Measurements from ENCODE around the gene ATP1B4. TPM values are rescaled to one million over a fixed set of nuclear protein-coding genes. Genes with fewer than 3 reads are reported as not detected.

Gene ATP1B4
- total RNA-seq, 1 experiment from 2014 or later = not detected

GRCh38 chrX:120372667-120373370, 10.9 kb downstream of the ATP1B4 start:
- no peak for DNase-seq (ENCODE audit: low spot score)

DNA sequence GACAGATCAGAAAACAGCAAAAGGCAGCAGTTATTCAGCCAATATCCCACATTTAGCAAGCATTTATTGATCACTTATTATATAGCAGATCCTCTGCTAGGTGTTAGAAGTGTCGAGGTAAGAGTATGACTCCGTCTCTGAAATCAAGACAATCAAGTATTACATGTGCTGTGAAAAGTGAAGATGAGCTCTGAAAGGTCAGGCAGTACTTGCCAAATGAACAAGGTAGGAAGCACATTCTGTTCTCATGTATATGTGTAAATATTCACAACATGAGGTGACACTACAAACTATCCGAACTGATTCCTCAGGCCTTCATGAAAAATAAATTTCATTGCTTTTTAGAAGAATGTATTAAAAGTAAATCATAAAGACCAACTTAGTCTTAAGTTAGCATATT, 15.3 kb downstream of the ATP1B4 start:
- no peak for DNase-seq (ENCODE audit: low spot score)

DNA sequence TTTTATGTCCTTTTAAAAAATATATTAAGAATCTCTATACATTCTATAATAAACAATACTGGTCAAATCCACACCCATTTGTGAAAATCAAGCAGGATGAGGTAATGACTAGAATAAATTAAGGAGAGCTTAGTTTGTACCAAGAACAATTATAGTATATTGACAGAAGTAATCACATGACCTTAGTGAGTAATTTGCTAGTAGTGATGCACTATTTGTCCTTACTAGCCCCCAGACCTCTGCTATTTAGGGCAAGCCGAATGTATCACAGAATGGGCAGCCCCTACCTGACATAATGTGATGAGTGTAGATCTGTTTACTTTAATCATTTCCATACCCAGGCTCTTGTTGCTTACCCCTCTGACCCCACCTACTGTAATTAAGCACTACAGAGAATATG, 15.8 kb downstream of the ATP1B4 start:
- DNase-seq (ENCODE audit: low spot score) = no peak

DNA sequence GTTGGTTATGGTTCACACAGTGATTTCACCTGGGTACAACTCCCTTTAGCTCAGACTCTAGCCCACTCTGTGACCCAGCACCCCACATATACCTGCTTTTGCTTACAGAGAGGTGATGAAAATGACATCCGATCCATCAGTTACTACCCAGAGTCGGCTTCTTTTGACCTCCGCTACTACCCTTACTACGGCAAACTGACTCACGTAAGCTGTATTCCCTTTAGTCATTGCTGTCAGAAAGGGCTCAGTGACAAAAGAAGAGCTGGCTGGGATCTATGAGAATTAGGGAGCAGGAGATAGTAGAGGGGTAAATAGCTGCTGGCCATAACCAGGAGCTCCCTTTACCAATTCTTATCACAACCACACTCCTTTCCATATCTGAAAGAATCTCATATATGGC, 16.7 kb downstream of the ATP1B4 start:
- DNase-seq (ENCODE audit: low spot score) = no peak

DNA sequence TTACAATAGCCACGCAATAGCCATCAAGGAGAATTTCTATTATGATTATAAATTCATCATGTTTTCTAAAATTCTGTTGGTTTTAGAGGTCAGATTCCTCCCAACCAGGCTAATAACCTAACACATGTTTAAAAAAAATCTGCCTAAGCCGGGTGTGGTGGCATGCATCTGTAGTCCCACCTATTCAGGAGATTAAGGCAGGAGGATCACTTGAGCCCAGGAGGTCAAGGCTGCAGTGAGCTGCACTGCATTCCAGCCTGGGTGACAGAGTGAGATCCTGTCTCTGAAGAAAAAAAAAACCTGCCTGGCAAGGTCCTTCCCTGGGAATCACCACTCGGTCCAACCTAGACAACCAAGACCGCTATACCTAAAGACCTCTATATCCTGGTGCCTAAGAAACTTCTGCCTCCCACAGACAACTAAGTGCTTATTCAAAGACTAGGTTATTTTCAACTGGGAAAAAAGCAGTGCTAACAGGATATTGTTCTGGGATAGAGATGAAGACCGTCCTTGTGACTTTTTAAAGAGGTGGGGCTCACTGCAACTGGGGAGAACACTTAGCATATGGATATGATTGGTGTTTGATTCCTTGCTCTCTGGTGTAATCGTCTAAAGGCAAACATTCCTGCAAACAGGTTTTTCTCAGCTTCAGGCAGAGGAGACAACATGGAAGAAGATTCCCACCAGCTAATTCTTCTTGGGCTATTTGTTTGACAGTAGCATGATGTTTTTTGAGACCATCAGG, 18.2 kb downstream of the ATP1B4 start:
- DNase-seq (ENCODE audit: low spot score) = no peak

GRCh38 chrX:120380699-120381098, 18.8 kb downstream of the ATP1B4 start:
- DNase-seq (ENCODE audit: low spot score) = peak; percentile 48

DNA sequence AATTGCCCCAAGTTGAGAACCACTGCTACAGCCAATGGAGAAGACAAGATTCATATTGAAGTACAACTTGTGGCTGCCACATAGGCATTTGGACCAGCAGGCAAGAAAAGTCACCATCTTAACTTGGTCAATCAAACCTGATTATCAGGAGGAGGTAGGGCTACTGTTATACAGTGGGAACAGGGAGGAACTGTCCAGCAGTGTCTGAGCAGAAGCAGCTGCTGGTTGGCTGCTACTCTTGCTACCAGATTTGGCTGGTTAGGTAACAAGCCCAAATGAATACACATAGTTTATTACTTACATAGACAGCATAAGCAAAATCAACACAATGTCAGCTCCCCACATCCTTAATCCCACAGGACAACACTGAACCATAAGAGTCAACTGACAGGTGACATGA, 39.4 kb downstream of the ATP1B4 start:
- DNase-seq (ENCODE audit: low spot score) = no peak

DNA sequence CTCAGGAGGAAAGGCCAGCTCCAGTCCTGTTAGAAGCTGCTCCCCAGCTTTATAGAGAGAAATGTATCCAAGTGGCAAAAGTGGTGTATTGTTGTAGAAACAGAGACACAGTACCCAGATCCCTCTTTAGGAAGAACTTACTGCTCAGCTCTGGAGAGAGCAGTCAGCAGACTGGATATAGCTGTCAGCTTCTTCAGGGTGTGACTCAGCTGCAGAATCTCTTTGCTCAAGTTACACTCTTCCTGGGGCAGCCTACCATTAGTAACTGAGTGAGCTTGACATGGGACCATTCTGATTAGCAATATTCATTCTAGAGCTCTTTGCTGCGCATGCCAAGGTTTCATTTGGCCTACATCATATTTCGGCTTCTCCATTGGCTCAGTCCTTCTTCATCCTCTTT, 40.5 kb downstream of the ATP1B4 start:
- DNase-seq (ENCODE audit: low spot score) = no peak

DNA sequence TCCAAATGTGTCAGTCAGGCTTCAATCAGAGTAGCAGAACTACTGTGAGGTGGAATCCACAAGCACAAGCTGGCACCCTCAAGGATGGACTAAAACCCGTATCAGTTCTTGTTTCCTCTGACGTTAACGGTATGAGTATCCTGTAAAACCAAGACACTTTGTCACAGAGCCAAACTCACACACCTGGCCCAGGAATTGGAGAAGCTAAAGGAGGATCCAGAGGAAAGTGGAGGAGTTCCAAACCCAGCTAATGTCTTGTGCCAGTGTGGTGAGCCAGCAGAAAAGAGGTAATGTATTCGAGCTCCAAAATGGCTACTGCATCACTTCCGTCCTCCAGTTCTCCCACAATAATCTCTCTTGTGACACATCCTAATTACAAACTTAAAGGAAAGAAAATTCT, 44.7 kb downstream of the ATP1B4 start:
- DNase-seq (ENCODE audit: low spot score) = no peak

- no peak for DNase-seq (ENCODE audit: low spot score)
Observed at GRCh38 chrX:120408168-120408567, 46.3 kb downstream of the ATP1B4 start.

GRCh38 chrX:120419463-120419862, 57.6 kb downstream of the ATP1B4 start:
- no peak for DNase-seq (ENCODE audit: low spot score)

DNA sequence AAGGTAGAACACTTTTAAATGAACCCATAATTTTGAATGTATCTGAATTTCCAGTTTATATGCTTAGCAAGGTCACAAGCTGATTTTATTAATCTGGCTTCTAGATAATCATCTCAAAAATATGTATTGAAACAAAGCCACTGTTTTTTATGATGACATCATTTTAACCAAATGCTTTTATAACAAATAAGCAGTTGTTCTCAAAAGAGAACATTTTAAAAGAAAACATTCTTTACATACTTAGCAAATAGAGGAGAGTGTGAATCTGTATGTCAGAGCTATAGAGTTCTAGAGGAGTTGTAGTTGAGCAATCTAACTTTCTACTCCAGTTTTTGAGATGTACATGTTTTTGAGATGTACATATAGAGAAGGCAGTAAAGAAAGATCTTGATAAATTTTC, 64.7 kb downstream of the ATP1B4 start:
- no peak for DNase-seq (ENCODE audit: low spot score)

DNA sequence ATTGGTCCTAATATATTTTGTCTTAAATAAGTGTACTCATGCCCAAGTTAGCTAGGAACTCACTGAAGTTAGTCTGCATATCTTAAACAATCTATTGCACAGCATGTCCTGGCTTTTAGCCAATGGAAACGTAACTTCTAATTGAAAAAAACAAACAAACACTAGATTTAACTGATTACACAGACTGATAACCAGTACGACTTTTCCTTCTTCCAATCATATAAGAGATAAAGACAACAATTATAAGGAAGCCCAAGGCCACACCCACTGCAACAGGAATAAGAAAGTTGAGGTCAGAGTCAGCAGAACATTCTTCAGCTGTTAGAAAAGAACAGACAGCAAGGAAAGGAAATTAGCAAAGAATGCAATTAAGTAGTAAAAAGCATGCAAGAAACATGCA, 66.4 kb downstream of the ATP1B4 start:
- no peak for DNase-seq (ENCODE audit: low spot score)

- DNase-seq (ENCODE audit: low spot score) = no peak
Observed at GRCh38 chrX:120429776-120430540, 68.1 kb downstream of the ATP1B4 start.

Other genes with a start within 250 kb of the ATP1B4 start
- gene RHOXF1, start 246.2 kb upstream of the ATP1B4 start, total RNA-seq (2014; rRNA removed; shearing (Covaris generic)) = not detected in 2 replicates
- gene RHOXF2, start 203.5 kb upstream of the ATP1B4 start, total RNA-seq (2014; rRNA removed; shearing (Covaris generic)) = not detected in 2 replicates
- 6.1 TPM in 2 replicates for gene ZBTB33, start 111.3 kb upstream of the ATP1B4 start, total RNA-seq (2014; rRNA removed; shearing (Covaris generic))
- not detected in 2 replicates for gene TMEM255A, start 50.6 kb upstream of the ATP1B4 start, total RNA-seq (2014; rRNA removed; shearing (Covaris generic))
- gene LAMP2, start 107.2 kb downstream of the ATP1B4 start, total RNA-seq (2014; rRNA removed; shearing (Covaris generic)) = 16.1 and 21.8 TPM in 2 replicates
- gene CUL4B, start 198.9 kb downstream of the ATP1B4 start, total RNA-seq (2014; rRNA removed; shearing (Covaris generic)) = 8.5 and 9.4 TPM in 2 replicates
- 20.1 and 24.4 TPM in 2 replicates for gene MCTS1, start 242.0 kb downstream of the ATP1B4 start, total RNA-seq (2014; rRNA removed; shearing (Covaris generic))

All from HT-29 (cell line).